Heart right ventricle (tissue), 16 donors: ENCODE data around the gene CCDC85C. TPM values are rescaled to one million over a fixed set of nuclear protein-coding genes. Genes with fewer than 3 reads are reported as not detected.

ENCODE experiments used
- ATAC-seq, 8 donors: fragments of 200-7000 bp; cut with Tn5 transposase; one replicate each; pipeline ENCODE4 v1.9.1; 2020; ENCODE audit warnings: mild to moderate bottlenecking in 8 of 8, moderate library complexity in 8 of 8, moderate number of reproducible peaks in 1 of 8
- DNase-seq, 2 donors: peaks; one replicate each; pipeline ENCODE4 v3.0.0-alpha.2; 2020
- H3K27ac ChIP-seq, 10 donors: fragments of 200-600 bp; sonication (generic) in 2 of 10; one replicate each; pipeline versions ENCODE4 v1.5.0 to v1.8.0; 2020 to 2022; ENCODE audit warnings: mild to moderate bottlenecking in 3 of 10
- H3K27me3 ChIP-seq, 7 donors: fragments of 200-600 bp; one replicate each; pipeline ENCODE4 v1.8.0; 2021 to 2022; ENCODE audit warnings: mild to moderate bottlenecking in 2 of 7
- H3K36me3 ChIP-seq, 9 donors: fragments of 200-600 bp; sonication (generic) in 1 of 9; one replicate each; pipeline versions ENCODE4 v1.5.0 to v1.8.0; 2020 to 2022; ENCODE audit warnings: mild to moderate bottlenecking in 2 of 9
- H3K4me1 ChIP-seq, 9 donors: fragments of 200-600 bp; sonication (generic) in 1 of 9; one replicate each; pipeline versions ENCODE4 v1.5.0 to v1.8.0; 2020 to 2022; ENCODE audit warnings: mild to moderate bottlenecking in 4 of 9
- H3K4me3 ChIP-seq, 10 donors: fragments of 200-600 bp; sonication (generic) in 2 of 10; one replicate each; pipeline versions ENCODE4 v1.5.0 to v1.8.0; 2020 to 2022; ENCODE audit warnings: mild to moderate bottlenecking in 7 of 10, moderate library complexity in 2 of 10
- H3K9me3 ChIP-seq, 11 donors: fragments of 200-600 bp in 10 of 11; sonication (generic) in 2 of 11; one replicate each; pipeline versions ENCODE4 v1.5.0 to v1.8.0; 2013 to 2022; ENCODE audit warnings: mild to moderate bottlenecking in 2 of 11, control low read depth in 1 of 11, moderate library complexity in 1 of 11
- CTCF ChIP-seq, 9 donors: fragments of 200-600 bp; sonication (generic) in 2 of 9; IDR thresholded peaks; one replicate each; pipeline versions ENCODE4 v1.5.0 to v1.8.0; 2021 to 2022; ENCODE audit warnings: antibody characterized with exemption in 9 of 9, mild to moderate bottlenecking in 5 of 9, moderate library complexity in 1 of 9
- WGBS, 2 donors: extraction: QIAGEN DNeasy Blood & Tissue Kit; methylation state at CpG; one replicate each; pipeline ENCODE4 v1.1.7; 2013; ENCODE audit warnings: inconsistent platforms in 1 of 2; 5-methylcytosine and 5-hydroxymethylcytosine counted together
- intact Hi-C, 10 donors: fragments of 100-400 bp; cut with DNase I; formaldehyde crosslinking; loops; one replicate each; pipeline versions ENCODE4 v1.11.1 to v1.14.2; 2022
- polyA plus RNA-seq, 2 donors: library from polyadenylated mRNA; stranded (reverse); fragments of 200-250 nt; gene quantifications; one replicate each; pipeline ENCODE4 v1.2.3, GENCODE V29; 2013
- total RNA-seq, 10 donors: library from RNA; stranded (reverse); fragmentation: NEBNext Ultra II Directional in 3 of 10; extraction: Animal tissue kit (Norgen Biotek cat#: 25700) in 3 of 10; gene quantifications; one replicate each; pipeline versions ENCODE4 v1.2.1 to v1.2.4, GENCODE V29; 2021 to 2023
- donor health status: Arrhythmogenic right ventricular cardiomyopathy.
- donor health status: ischemic (EF 13 %, LVEDD 7.1; RV severe dilation, severe dysfunction).
- donor health status: healthy with polysubstance abuse.
- donor health status: DM: no; HTN: yes; CAD: no.
- donor health status: DM: no; HTN: no; CAD: no.
- donor health status: ischemic (EF 25% LVEDD 6.9; RV normal size, moderate dysfunction).
- donor health status: ischemic (EF 25% LVEDD 5.7; RV mildly dilated, moderate dysfunction).
- donor health status: healthy.
- donor health status: DM: yes; HTN: yes; CAD: no.
- donor health status: Ischemic cardiomyopathy.
- donor health status: ischemic (EF 35%, LVEDD 5.7; RV mildly dilated, moderate dysfunction).
- donor health status: nonischemic (EF 11% LVEDD 7.7; RV severe dilation, severe dysfunction).
- donor health status: DM: yes; HTN: yes; CAD: no.
- donor health status: PGD.
- donor health status: ischemic (EF 29% LVEDD 5.4; RV normal size, mild dysfunction).
- donor health status: nonischemic (EF 23%, LVEDD 6.1; RV moderate dilation, normal function).

Gene CCDC85C
- total and polyA plus RNA-seq, 12 donors: 9.0 to 50.2 (median 31.5) TPM

DNA sequence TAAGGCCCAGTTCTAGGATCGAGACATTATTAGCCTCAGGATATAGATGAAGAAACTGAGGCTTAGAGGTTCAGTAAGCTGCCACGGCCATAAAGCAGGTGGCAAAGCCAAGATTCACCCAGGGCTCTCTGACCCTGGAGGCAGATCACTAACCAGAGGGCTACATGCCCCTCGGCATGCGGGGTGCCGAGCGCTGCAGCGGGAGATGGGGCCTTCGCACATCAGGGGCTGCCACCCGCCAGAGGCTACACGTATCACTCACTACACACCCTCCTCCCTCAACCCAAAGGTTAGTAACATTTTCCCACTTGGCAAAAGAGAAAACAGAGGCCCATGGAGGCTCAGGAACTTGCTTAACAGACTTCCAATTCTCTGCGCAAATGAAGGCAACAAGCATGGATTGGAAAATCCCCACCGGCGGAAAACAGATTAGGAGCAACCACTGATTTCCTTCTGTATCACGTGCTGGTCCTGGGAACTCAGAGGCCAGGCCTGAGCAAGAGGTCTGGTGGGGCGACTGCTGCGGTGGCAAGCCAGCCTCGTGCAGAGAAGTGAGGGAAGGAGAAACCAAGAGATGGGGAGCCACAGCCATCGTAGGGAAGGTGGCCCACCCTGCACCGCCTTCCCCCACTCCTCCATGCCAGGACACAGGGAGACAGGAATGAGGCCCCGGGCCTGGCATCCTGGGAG lies 6.0 kb downstream of the CCDC85C start:
- Histone ChIP-seq H3K27ac (peak overlapping the region in 9 of 10 donors; percentile 1 to 79 (median 61)), H3K4me3 (no peak overlapping the region), H3K36me3 (no peaks in the 10 kb centered on the region), H3K27me3 (peaks cover 0 to 13% (median 0%) of the 10 kb centered on the region in 7 donors), H3K9me3 (no peaks in the 10 kb centered on the region), H3K4me1 (peaks cover 43 to 100% (median 88%) of the 10 kb centered on the region in 9 donors)
- intact Hi-C loops: loop anchor here in 1 of 10 donors (5.0 kb wide), 1 partner anchor 36 kb away; no protein-coding TSS in a partner anchor
- DNase-seq (no peak), ATAC-seq (peak in 1 of 8 donors; percentile 15)
- no peak for TF ChIP-seq CTCF (IDR thresholded peaks at IDR 0.05)
- 72 to 79% methylated on average over 20 of the region's 20 CpGs for WGBS, 2 donors

GRCh38 chr14:99596772-99597171 lies 7.2 kb downstream of the CCDC85C start:
- Histone ChIP-seq H3K4me1 (peaks cover 40 to 100% (median 93%) of the 10 kb centered on the region in 9 donors), H3K27ac (peak overlapping the region in 8 of 10 donors; percentile 33 to 79 (median 64)), H3K4me3 (no peak overlapping the region), H3K9me3 (no peaks in the 10 kb centered on the region), H3K27me3 (peaks cover 0 to under 1% (median 0%) of the 10 kb centered on the region in 7 donors), H3K36me3 (no peaks in the 10 kb centered on the region)
- intact Hi-C loops: loop anchor here in 1 of 10 donors (5.0 kb wide), 1 partner anchor 34 kb away; no protein-coding TSS in a partner anchor
- no peak for DNase-seq
- 88 to 93% methylated on average over 7 of the region's 7 CpGs for WGBS, 2 donors
- TF ChIP-seq CTCF (IDR thresholded peaks at IDR 0.05): no peak
- no peak for ATAC-seq

DNA sequence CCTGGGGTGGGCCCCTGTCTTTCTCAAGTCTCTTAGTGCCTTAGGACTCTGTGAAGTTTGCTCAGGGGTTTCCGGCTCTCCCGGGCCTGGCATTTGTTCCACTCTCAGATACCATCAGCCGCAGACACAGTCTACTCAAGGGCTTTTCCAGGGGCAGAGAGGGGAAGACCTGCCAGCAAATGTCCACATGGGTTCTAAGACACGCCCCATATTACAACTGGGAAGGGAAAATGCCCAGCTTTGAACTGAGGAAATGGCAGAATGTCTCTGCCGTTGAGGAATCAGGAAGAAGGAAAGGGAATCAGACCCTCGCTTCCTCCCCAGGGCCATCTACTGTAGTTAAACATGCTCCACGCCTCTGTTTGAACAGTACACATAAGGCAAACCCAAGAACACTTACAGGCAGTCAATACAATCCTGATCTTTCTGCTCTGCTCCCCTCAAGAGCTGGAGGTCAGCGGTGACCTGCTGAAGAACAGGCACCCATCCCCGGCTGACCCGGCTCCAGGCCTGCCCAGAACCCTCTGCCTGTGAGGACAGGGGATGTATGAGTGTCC lies 7.9 kb downstream of the CCDC85C start:
- Histone ChIP-seq H3K27ac (peak overlapping the region in 9 of 10 donors; percentile 33 to 79 (median 68)), H3K9me3 (no peaks in the 10 kb centered on the region), H3K27me3 (no peaks in the 10 kb centered on the region), H3K4me3 (no peak overlapping the region), H3K36me3 (no peaks in the 10 kb centered on the region), H3K4me1 (peaks cover 42 to 99% (median 90%) of the 10 kb centered on the region in 9 donors)
- peak in 1 of 2 donors; percentile 58 for DNase-seq
- no peak for TF ChIP-seq CTCF (IDR thresholded peaks at IDR 0.05)
- 46 to 51% methylated on average over 10 of the region's 10 CpGs for WGBS, 2 donors
- ATAC-seq: peak; percentile 28 to 83 (median 70)
- intact Hi-C loops: loop anchor here in 1 of 10 donors (5.0 kb wide), 1 partner anchor 34 kb away; no protein-coding TSS in a partner anchor

DNA sequence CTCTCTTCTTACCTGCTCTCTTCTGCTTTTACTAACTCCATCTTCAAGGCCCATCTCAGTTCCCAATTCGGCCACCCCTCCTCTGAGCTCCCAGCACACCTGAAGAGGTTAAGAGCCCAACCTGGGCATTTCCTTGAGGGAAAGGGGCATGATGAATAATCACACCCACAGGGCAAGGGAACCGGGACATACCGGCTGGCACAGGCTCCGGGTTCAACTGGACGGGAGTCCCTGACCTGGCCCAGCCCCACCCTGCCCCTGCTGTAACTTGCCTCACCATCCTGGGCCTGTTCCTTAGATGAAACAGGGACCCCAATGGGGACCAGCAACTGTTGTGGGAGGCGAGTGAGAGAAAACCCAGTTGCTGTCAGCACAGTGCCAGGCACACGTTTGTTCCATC lies 8.5 kb downstream of the CCDC85C start:
- H3K27ac ChIP-seq: peak overlapping the region in 9 of 10 donors; percentile 33 to 79 (median 68)
- H3K27me3 ChIP-seq: no peaks in the 10 kb centered on the region
- H3K4me1 ChIP-seq: peaks cover 46 to 99% (median 90%) of the 10 kb centered on the region in 9 donors
- intact Hi-C loops: loop anchor here in 1 of 10 donors (5.0 kb wide), 1 partner anchor 33 kb away; no protein-coding TSS in a partner anchor
- no peaks in the 10 kb centered on the region for H3K36me3 ChIP-seq
- H3K4me3 ChIP-seq: no peak overlapping the region
- no peak for TF ChIP-seq CTCF (IDR thresholded peaks at IDR 0.05)
- DNase-seq (no peak), ATAC-seq (peak in 1 of 8 donors; percentile 1)
- WGBS, 2 donors: 68 to 70% methylated on average over 7 of the region's 7 CpGs
- H3K9me3 ChIP-seq: no peaks in the 10 kb centered on the region
